Loucy (cell line): ENCODE results near the gene TEKT1.

Experiments
- CTCF ChIP-seq: fragments of 200-600 bp; sonication (generic); conservative IDR thresholded peaks from 2 replicates; pipeline ENCODE4 v1.5.1; 2014; ENCODE audit warnings: mild to moderate bottlenecking, antibody characterized with exemption, low read length
- EZH2phosphoT487 ChIP-seq: fragments of 200-600 bp; IDR thresholded peaks from 2 replicates; pipeline ENCODE4 v1.6.1; 2018; ENCODE audit warnings: antibody characterized with exemption, mild to moderate bottlenecking, moderate library complexity, borderline replicate concordance

GRCh38 chr17:6799738-6800137 lies 31.8 kb downstream of the TEKT1 start:
- TF ChIP-seq CTCF = no peak
- no peak for TF ChIP-seq EZH2phosphoT487
